Activated naive CD8-positive, alpha-beta T cell treated with anti-CD3 and anti-CD28 coated beads for 36 hours (primary cell): ENCODE measurements around the gene AUTS2. TPM values are rescaled to one million over a fixed set of nuclear protein-coding genes. Genes with fewer than 3 reads are reported as not detected.

Experiments
- DNase-seq: peaks from one replicate; pipeline ENCODE4 v3.0.0; 2021
- H3K27ac Mint-ChIP-seq: one replicate; pipeline ENCODE4 v1.8.0; 2022; ENCODE audit warnings: mild to moderate bottlenecking, moderate library complexity, mixed read lengths
- H3K27me3 Mint-ChIP-seq: one replicate; pipeline ENCODE4 v1.8.0; 2022; ENCODE audit warnings: mild to moderate bottlenecking, mixed read lengths
- H3K36me3 Mint-ChIP-seq: one replicate; pipeline ENCODE4 v1.8.0; 2021; ENCODE audit warnings: mild to moderate bottlenecking, mixed read lengths
- H3K4me1 Mint-ChIP-seq: one replicate; pipeline ENCODE4 v1.8.0; 2021; ENCODE audit warnings: mixed read lengths
- H3K4me3 Mint-ChIP-seq: one replicate; pipeline ENCODE4 v1.8.0; 2022; ENCODE audit warnings: mild to moderate bottlenecking, moderate library complexity, mixed read lengths
- H3K9me3 Mint-ChIP-seq: one replicate; pipeline ENCODE4 v1.8.0; 2022; ENCODE audit warnings: mixed read lengths
- total RNA-seq, 2 experiments: library from RNA; stranded (reverse); gene quantifications; one replicate each; pipeline ENCODE4 v1.2.3, GENCODE V29; 2021

AUTS2 gene
- total RNA-seq, 2 experiments from 2014 or later = 0.58 to 0.78 TPM

GRCh38 chr7:70785427-70785826, 1187.2 kb downstream of the AUTS2 start:
- H3K27ac Mint-ChIP-seq = no peak overlapping the region
- no peaks in the 10 kb centered on the region for H3K36me3 Mint-ChIP-seq
- no peak overlapping the region for H3K4me3 Mint-ChIP-seq
- H3K9me3 Mint-ChIP-seq = no peaks in the 10 kb centered on the region
- H3K4me1 Mint-ChIP-seq = no peaks in the 10 kb centered on the region
- DNase-seq = no peak
- no peaks in the 10 kb centered on the region for H3K27me3 Mint-ChIP-seq

- Mint-ChIP-seq H3K27me3 (no peaks in the 10 kb centered on the region), H3K4me3 (no peak overlapping the region), H3K27ac (no peak overlapping the region), H3K4me1 (no peaks in the 10 kb centered on the region), H3K36me3 (no peaks in the 10 kb centered on the region), H3K9me3 (no peaks in the 10 kb centered on the region)
- no peak for DNase-seq
Measured at GRCh38 chr7:70786076-70786475, 1187.8 kb downstream of the AUTS2 start.

- Mint-ChIP-seq H3K27me3 (no peaks in the 10 kb centered on the region), H3K36me3 (no peaks in the 10 kb centered on the region), H3K4me1 (no peaks in the 10 kb centered on the region), H3K9me3 (no peaks in the 10 kb centered on the region), H3K4me3 (no peak overlapping the region), H3K27ac (no peak overlapping the region)
- no peak for DNase-seq
Measured at GRCh38 chr7:70787286-70787685, 1189.0 kb downstream of the AUTS2 start.

GRCh38 chr7:70787771-70788170, 1189.5 kb downstream of the AUTS2 start:
- no peak for DNase-seq
- Mint-ChIP-seq H3K27ac (no peak overlapping the region), H3K27me3 (no peaks in the 10 kb centered on the region), H3K9me3 (no peaks in the 10 kb centered on the region), H3K4me3 (no peak overlapping the region), H3K36me3 (no peaks in the 10 kb centered on the region), H3K4me1 (no peaks in the 10 kb centered on the region)

GRCh38 chr7:70788276-70788675, 1190.0 kb downstream of the AUTS2 start:
- H3K4me3 Mint-ChIP-seq = no peak overlapping the region
- H3K4me1 Mint-ChIP-seq = no peaks in the 10 kb centered on the region
- no peak for DNase-seq
- no peak overlapping the region for H3K27ac Mint-ChIP-seq
- H3K36me3 Mint-ChIP-seq = no peaks in the 10 kb centered on the region
- no peaks in the 10 kb centered on the region for H3K27me3 Mint-ChIP-seq
- H3K9me3 Mint-ChIP-seq = no peaks in the 10 kb centered on the region

GRCh38 chr7:70789481-70790214, 1191.4 kb downstream of the AUTS2 start:
- H3K36me3 Mint-ChIP-seq = no peaks in the 10 kb centered on the region
- H3K4me1 Mint-ChIP-seq = no peaks in the 10 kb centered on the region
- no peaks in the 10 kb centered on the region for H3K9me3 Mint-ChIP-seq
- no peak overlapping the region for H3K27ac Mint-ChIP-seq
- no peak overlapping the region for H3K4me3 Mint-ChIP-seq
- no peak for DNase-seq
- no peaks in the 10 kb centered on the region for H3K27me3 Mint-ChIP-seq

- no peaks in the 10 kb centered on the region for H3K4me1 Mint-ChIP-seq
- no peak for DNase-seq
- H3K4me3 Mint-ChIP-seq = no peak overlapping the region
- H3K36me3 Mint-ChIP-seq = no peaks in the 10 kb centered on the region
- H3K9me3 Mint-ChIP-seq = no peaks in the 10 kb centered on the region
- no peak overlapping the region for H3K27ac Mint-ChIP-seq
- H3K27me3 Mint-ChIP-seq = no peaks in the 10 kb centered on the region
Measured at GRCh38 chr7:70790215-70791073, 1192.2 kb downstream of the AUTS2 start.

GRCh38 chr7:70791341-70791740, 1193.1 kb downstream of the AUTS2 start:
- H3K36me3 Mint-ChIP-seq = no peaks in the 10 kb centered on the region
- H3K4me3 Mint-ChIP-seq = no peak overlapping the region
- no peaks in the 10 kb centered on the region for H3K27me3 Mint-ChIP-seq
- H3K4me1 Mint-ChIP-seq = no peaks in the 10 kb centered on the region
- no peak for DNase-seq
- no peaks in the 10 kb centered on the region for H3K9me3 Mint-ChIP-seq
- no peak overlapping the region for H3K27ac Mint-ChIP-seq

GRCh38 chr7:70793060-70793459, 1194.8 kb downstream of the AUTS2 start:
- Mint-ChIP-seq H3K4me3 (no peak overlapping the region), H3K36me3 (no peaks in the 10 kb centered on the region), H3K4me1 (no peaks in the 10 kb centered on the region), H3K27me3 (no peaks in the 10 kb centered on the region), H3K9me3 (no peaks in the 10 kb centered on the region), H3K27ac (no peak overlapping the region)
- no peak for DNase-seq

GRCh38 chr7:70793821-70794220, 1195.5 kb downstream of the AUTS2 start:
- H3K4me3 Mint-ChIP-seq = no peak overlapping the region
- H3K27me3 Mint-ChIP-seq = no peaks in the 10 kb centered on the region
- no peaks in the 10 kb centered on the region for H3K9me3 Mint-ChIP-seq
- no peaks in the 10 kb centered on the region for H3K4me1 Mint-ChIP-seq
- H3K36me3 Mint-ChIP-seq = no peaks in the 10 kb centered on the region
- DNase-seq = no peak
- H3K27ac Mint-ChIP-seq = no peak overlapping the region

- no peak for DNase-seq
- H3K4me1 Mint-ChIP-seq = no peaks in the 10 kb centered on the region
- H3K36me3 Mint-ChIP-seq = no peaks in the 10 kb centered on the region
- peaks cover under 1% of the 10 kb centered on the region for H3K9me3 Mint-ChIP-seq
- H3K27ac Mint-ChIP-seq = no peak overlapping the region
- H3K27me3 Mint-ChIP-seq = no peaks in the 10 kb centered on the region
- no peak overlapping the region for H3K4me3 Mint-ChIP-seq
Measured at GRCh38 chr7:70794962-70795361, 1196.7 kb downstream of the AUTS2 start.

- Mint-ChIP-seq H3K4me3 (no peak overlapping the region), H3K9me3 (peaks cover 7% of the 10 kb centered on the region), H3K4me1 (no peaks in the 10 kb centered on the region), H3K27ac (no peak overlapping the region), H3K36me3 (no peaks in the 10 kb centered on the region), H3K27me3 (no peaks in the 10 kb centered on the region)
- DNase-seq = no peak
Measured at GRCh38 chr7:70795948-70796347, 1197.7 kb downstream of the AUTS2 start.

GRCh38 chr7:70797109-70797514, 1198.8 kb downstream of the AUTS2 start:
- peaks cover 12% of the 10 kb centered on the region for H3K9me3 Mint-ChIP-seq
- no peaks in the 10 kb centered on the region for H3K36me3 Mint-ChIP-seq
- no peaks in the 10 kb centered on the region for H3K4me1 Mint-ChIP-seq
- no peaks in the 10 kb centered on the region for H3K27me3 Mint-ChIP-seq
- no peak overlapping the region for H3K27ac Mint-ChIP-seq
- H3K4me3 Mint-ChIP-seq = no peak overlapping the region
- DNase-seq = no peak

- H3K36me3 Mint-ChIP-seq = no peaks in the 10 kb centered on the region
- H3K27ac Mint-ChIP-seq = no peak overlapping the region
- no peak for DNase-seq
- H3K4me1 Mint-ChIP-seq = no peaks in the 10 kb centered on the region
- H3K27me3 Mint-ChIP-seq = no peaks in the 10 kb centered on the region
- H3K9me3 Mint-ChIP-seq = peaks cover 12% of the 10 kb centered on the region
- no peak overlapping the region for H3K4me3 Mint-ChIP-seq
Measured at GRCh38 chr7:70799841-70800405, 1201.6 kb downstream of the AUTS2 start.

GRCh38 chr7:70805360-70805759, 1207.1 kb downstream of the AUTS2 start:
- Mint-ChIP-seq H3K36me3 (no peaks in the 10 kb centered on the region), H3K4me1 (no peaks in the 10 kb centered on the region), H3K27me3 (peaks cover 17% of the 10 kb centered on the region), H3K27ac (no peak overlapping the region), H3K9me3 (peaks cover 7% of the 10 kb centered on the region), H3K4me3 (no peak overlapping the region)
- DNase-seq = no peak
